ENCODE results near the gene MVK. TPM values are rescaled to one million over a fixed set of nuclear protein-coding genes. Genes with fewer than 3 reads are reported as not detected.

The MVK gene
- polyA plus RNA-seq, 1 donor (not counting 4 experiments of a cell fraction or from before 2014, with no cell fraction given), result 26.7 TPM

DNA sequence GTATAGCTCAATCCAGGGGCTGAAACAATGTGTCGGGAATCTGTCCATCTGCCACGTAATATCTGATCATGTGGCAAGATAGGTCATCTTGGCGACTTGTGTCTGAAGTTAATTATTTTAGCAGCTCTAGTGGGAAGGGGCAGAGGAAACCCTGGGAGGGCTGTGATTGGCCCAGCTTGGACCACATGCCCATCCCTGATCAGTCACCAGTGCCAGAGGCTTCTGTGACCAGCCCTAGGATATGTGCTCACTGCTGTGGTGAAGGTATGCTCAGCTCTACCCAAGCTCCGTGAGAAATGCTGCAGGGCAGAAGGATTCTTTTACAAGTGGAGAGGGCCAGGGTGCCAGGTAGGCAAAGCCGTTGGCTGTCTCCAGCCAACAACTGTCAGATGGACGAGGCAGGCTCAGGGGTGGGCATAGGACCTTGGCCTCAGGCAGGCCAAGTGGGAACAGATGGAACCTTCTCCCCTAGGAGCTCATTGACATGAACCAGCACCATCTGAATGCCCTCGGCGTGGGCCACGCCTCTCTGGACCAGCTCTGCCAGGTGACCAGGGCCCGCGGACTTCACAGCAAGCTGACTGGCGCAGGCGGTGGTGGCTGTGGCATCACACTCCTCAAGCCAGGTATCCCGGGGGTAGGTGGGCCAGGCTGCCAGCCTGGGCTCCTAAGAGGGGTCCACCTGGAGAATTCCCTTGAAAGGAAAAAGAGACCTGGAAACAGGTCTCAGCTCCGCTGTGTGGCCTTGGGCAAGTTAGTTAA lies 21.1 kb downstream of the MVK start:
- no peak overlapping the region for H3K4me2 ChIP-seq (ENCODE audit: control insufficient read depth, extremely low read depth, insufficient read depth, low read depth, low read length)
- no peaks in the 10 kb centered on the region for H3K9me1 ChIP-seq (ENCODE audit: control insufficient read depth, extremely low read depth, insufficient read depth, low read length)
- no peaks in the 10 kb centered on the region for H4K20me1 ChIP-seq (ENCODE audit: control insufficient read depth, extremely low read depth, insufficient read depth, low read length)
- FAIRE-seq, result no peak
- no peaks in the 10 kb centered on the region for H3K4me1 ChIP-seq (ENCODE audit: control insufficient read depth, extremely low read depth, insufficient read depth, low read length)
- peaks cover 13 to 29% of the 10 kb centered on the region in 2 experiments for H3K36me3 ChIP-seq (ENCODE audit: control insufficient read depth in 2 of 2, extremely low read depth in 1 of 2, insufficient read depth in 2 of 2, low read length in 2 of 2)
- no peaks in the 10 kb centered on the region for H3K27me3 ChIP-seq (ENCODE audit: control insufficient read depth, extremely low read depth, insufficient read depth, low read length)
- H3K4me3 ChIP-seq (ENCODE audit: control insufficient read depth in 2 of 3, extremely low read depth in 1 of 3, insufficient read depth in 2 of 3, low read depth in 1 of 3, low read length in 3 of 3), result no peak overlapping the region
- H3K9ac ChIP-seq (ENCODE audit: control insufficient read depth, extremely low read depth, insufficient read depth, low read length), result no peak overlapping the region
- H2AFZ ChIP-seq (ENCODE audit: control insufficient read depth, low read length), result no peak overlapping the region
- no peak for DNase-seq (ENCODE audit: low read depth, low spot score)
- H3K79me2 ChIP-seq (ENCODE audit: control insufficient read depth, insufficient read depth, low read length), result no peaks in the 10 kb centered on the region
- dilution Hi-C loops (cut with MboI; ENCODE audit: extremely low pct_ligation_motif_present, low sequenced_read_pairs), result no loop called here
- TF ChIP-seq EZH2 (IDR thresholded peaks at IDR 0.05; ENCODE audit: low read length), result no peak
- TF ChIP-seq, protein P1, sequence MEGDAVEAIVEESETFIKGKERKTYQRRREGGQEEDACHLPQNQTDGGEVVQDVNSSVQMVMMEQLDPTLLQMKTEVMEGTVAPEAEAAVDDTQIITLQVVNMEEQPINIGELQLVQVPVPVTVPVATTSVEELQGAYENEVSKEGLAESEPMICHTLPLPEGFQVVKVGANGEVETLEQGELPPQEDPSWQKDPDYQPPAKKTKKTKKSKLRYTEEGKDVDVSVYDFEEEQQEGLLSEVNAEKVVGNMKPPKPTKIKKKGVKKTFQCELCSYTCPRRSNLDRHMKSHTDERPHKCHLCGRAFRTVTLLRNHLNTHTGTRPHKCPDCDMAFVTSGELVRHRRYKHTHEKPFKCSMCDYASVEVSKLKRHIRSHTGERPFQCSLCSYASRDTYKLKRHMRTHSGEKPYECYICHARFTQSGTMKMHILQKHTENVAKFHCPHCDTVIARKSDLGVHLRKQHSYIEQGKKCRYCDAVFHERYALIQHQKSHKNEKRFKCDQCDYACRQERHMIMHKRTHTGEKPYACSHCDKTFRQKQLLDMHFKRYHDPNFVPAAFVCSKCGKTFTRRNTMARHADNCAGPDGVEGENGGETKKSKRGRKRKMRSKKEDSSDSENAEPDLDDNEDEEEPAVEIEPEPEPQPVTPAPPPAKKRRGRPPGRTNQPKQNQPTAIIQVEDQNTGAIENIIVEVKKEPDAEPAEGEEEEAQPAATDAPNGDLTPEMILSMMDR (optimal IDR thresholded peaks at IDR 0.05 in 1 of 3, IDR thresholded peaks at IDR 0.05 in 1 of 3, conservative IDR thresholded peaks at IDR 0.05 in 1 of 3; ENCODE audit: extremely low read depth in 1 of 3, insufficient read depth in 2 of 3, low read length in 3 of 3), result no peak
- no peak overlapping the region for H3K27ac ChIP-seq (ENCODE audit: control insufficient read depth, insufficient read depth, low read length)
- no peaks in the 10 kb centered on the region for H3K9me3 ChIP-seq (ENCODE audit: control insufficient read depth, low read depth, low read length)

GRCh38 chr12:109595321-109595902 lies 21.8 kb downstream of the MVK start:
- Histone ChIP-seq H3K9ac (ENCODE audit: control insufficient read depth, extremely low read depth, insufficient read depth, low read length) (no peak overlapping the region), H3K9me1 (ENCODE audit: control insufficient read depth, extremely low read depth, insufficient read depth, low read length) (no peaks in the 10 kb centered on the region), H3K79me2 (ENCODE audit: control insufficient read depth, insufficient read depth, low read length) (no peaks in the 10 kb centered on the region), H4K20me1 (ENCODE audit: control insufficient read depth, extremely low read depth, insufficient read depth, low read length) (no peaks in the 10 kb centered on the region), H3K27ac (ENCODE audit: control insufficient read depth, insufficient read depth, low read length) (no peak overlapping the region), H3K4me3 (ENCODE audit: control insufficient read depth in 2 of 3, extremely low read depth in 1 of 3, insufficient read depth in 2 of 3, low read depth in 1 of 3, low read length in 3 of 3) (no peak overlapping the region), H3K27me3 (ENCODE audit: control insufficient read depth, extremely low read depth, insufficient read depth, low read length) (no peaks in the 10 kb centered on the region), H3K36me3 (ENCODE audit: control insufficient read depth in 2 of 2, extremely low read depth in 1 of 2, insufficient read depth in 2 of 2, low read length in 2 of 2) (peaks cover 13 to 29% of the 10 kb centered on the region in 2 experiments), H3K4me2 (ENCODE audit: control insufficient read depth, extremely low read depth, insufficient read depth, low read depth, low read length) (no peak overlapping the region), H3K4me1 (ENCODE audit: control insufficient read depth, extremely low read depth, insufficient read depth, low read length) (no peaks in the 10 kb centered on the region), H3K9me3 (ENCODE audit: control insufficient read depth, low read depth, low read length) (no peaks in the 10 kb centered on the region), H2AFZ (ENCODE audit: control insufficient read depth, low read length) (no peak overlapping the region)
- TF ChIP-seq, protein P1 (optimal IDR thresholded peaks at IDR 0.05 in 1 of 3, IDR thresholded peaks at IDR 0.05 in 1 of 3, conservative IDR thresholded peaks at IDR 0.05 in 1 of 3; ENCODE audit: extremely low read depth in 1 of 3, insufficient read depth in 2 of 3, low read length in 3 of 3), result no peak
- no peak for TF ChIP-seq EZH2 (IDR thresholded peaks at IDR 0.05; ENCODE audit: low read length)
- DNase-seq (ENCODE audit: low read depth, low spot score) (no peak), FAIRE-seq (no peak)
- dilution Hi-C loops (cut with MboI; ENCODE audit: extremely low pct_ligation_motif_present, low sequenced_read_pairs), result no loop called here
